AG09319 (cell line): ENCODE measurements around the gene ADK.

Experiments used
- DNase-seq: peaks from one replicate; pipeline ENCODE4 v3.0.0-alpha.2; 2010; ENCODE audit warnings: low read depth; ENCODE audit errors: extremely low read depth
- TF ChIP-seq, protein P1 (sequence below): IDR thresholded peaks from 2 replicates; pipeline ENCODE4 v1.5.1; 2011; ENCODE audit warnings: low read depth, mild to moderate bottlenecking, inconsistent platforms, low read length, moderate library complexity

ADK gene

GRCh38 chr10:74529205-74529604 is 378.2 kb downstream of the ADK start:
- TF ChIP-seq, protein P1, sequence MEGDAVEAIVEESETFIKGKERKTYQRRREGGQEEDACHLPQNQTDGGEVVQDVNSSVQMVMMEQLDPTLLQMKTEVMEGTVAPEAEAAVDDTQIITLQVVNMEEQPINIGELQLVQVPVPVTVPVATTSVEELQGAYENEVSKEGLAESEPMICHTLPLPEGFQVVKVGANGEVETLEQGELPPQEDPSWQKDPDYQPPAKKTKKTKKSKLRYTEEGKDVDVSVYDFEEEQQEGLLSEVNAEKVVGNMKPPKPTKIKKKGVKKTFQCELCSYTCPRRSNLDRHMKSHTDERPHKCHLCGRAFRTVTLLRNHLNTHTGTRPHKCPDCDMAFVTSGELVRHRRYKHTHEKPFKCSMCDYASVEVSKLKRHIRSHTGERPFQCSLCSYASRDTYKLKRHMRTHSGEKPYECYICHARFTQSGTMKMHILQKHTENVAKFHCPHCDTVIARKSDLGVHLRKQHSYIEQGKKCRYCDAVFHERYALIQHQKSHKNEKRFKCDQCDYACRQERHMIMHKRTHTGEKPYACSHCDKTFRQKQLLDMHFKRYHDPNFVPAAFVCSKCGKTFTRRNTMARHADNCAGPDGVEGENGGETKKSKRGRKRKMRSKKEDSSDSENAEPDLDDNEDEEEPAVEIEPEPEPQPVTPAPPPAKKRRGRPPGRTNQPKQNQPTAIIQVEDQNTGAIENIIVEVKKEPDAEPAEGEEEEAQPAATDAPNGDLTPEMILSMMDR = no peak
- DNase-seq = no peak

- TF ChIP-seq, protein P1 = no peak
- DNase-seq = no peak
Measured at GRCh38 chr10:74530981-74531380, 380.0 kb downstream of the ADK start.

- TF ChIP-seq, protein P1 = no peak
- DNase-seq = no peak
Measured at GRCh38 chr10:74539317-74539716, 388.3 kb downstream of the ADK start.

GRCh38 chr10:74541375-74541774 is 390.4 kb downstream of the ADK start:
- TF ChIP-seq, protein P1 = no peak

DNA sequence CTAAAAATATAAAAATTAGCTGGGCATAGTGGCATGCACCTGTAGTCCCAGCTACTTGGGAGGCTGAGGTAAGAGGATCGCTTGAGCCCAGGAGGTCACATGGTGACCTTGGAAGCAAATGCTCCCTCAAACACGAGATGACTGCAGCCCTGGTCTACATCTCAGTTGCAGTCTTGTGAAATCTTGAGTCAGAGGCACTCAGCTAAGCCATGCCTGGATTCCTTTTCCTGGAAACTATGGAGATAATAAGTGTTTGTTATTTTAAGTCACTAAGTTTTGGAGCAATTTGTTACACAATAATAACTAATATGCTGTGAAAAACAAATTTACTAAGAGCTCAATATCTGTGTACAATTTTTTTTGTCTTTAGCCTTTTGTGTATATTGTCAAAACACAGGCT is 391.1 kb downstream of the ADK start:
- DNase-seq = peak; percentile 86

More at GRCh38 chr10:74541375-74541774, 390.4 kb downstream of the ADK start:
- DNase-seq = no peak

GRCh38 chr10:74543276-74543675 is 392.3 kb downstream of the ADK start:
- DNase-seq = no peak
- TF ChIP-seq, protein P1 = no peak

More for the DNA sequence above, 391.1 kb downstream of the ADK start:
- TF ChIP-seq, protein P1 = no peak

DNA sequence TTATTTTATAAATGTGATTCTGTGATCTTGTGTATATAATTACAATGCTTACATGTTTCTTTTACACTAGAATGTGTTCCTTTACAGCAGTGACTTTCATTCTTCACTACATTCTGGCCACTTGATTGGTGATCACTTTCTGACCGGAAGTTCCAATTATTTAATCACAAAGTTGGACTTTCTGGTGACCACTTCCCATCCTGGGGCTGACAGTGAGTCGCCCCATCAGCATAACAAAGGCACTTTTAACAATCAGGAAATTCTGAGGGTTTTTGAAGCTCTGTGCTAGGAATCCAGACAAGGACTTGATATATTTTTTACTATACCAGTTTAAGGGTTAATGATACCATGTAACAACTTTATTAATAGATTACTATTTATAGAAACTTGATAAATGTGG is 393.1 kb downstream of the ADK start:
- DNase-seq = no peak
- TF ChIP-seq, protein P1 = no peak
